NCI-H82 (cell line): ENCODE results near the gene NAA10.
A peak's percentile ranks its signal among the peaks of the same experiment; 100 is the strongest.

Experiments
- DNase-seq: peaks from one replicate; lab custom pipeline; 2025; lab: John Stamatoyannopoulos, UW

Gene NAA10

GRCh38 chrX:153948002-153948466, 13.2 kb upstream of the NAA10 start:
- no peak for DNase-seq

- peak; percentile 91 for DNase-seq
Observed at GRCh38 chrX:153947009-153947769, 12.4 kb upstream of the NAA10 start.

- DNase-seq: no peak
Observed at GRCh38 chrX:153945956-153946943, 11.4 kb upstream of the NAA10 start.

GRCh38 chrX:153944800-153945150, 9.9 kb upstream of the NAA10 start:
- DNase-seq: no peak

GRCh38 chrX:153944140-153944799, 9.4 kb upstream of the NAA10 start, which contains the start of gene RENBP:
Gene RENBP (minus strand): TSS chrX:153944643. CDS start chrX:153944610, 33 bp downstream.
- DNase-seq: peak; percentile 73

GRCh38 chrX:153941336-153942252, 6.8 kb upstream of the NAA10 start:
- DNase-seq: no peak

GRCh38 chrX:153939573-153939972, 4.7 kb upstream of the NAA10 start:
- no peak for DNase-seq

GRCh38 chrX:153938226-153938786, 3.5 kb upstream of the NAA10 start:
- DNase-seq: no peak

GRCh38 chrX:153937056-153937455, 2.2 kb upstream of the NAA10 start:
- no peak for DNase-seq

- DNase-seq: no peak
Observed at GRCh38 chrX:153935326-153935851, 552 bp upstream of the NAA10 start.

GRCh38 chrX:153934148-153934761, 582 bp downstream of the NAA10 start:
- DNase-seq: no peak

GRCh38 chrX:153933748-153934147, 1.1 kb downstream of the NAA10 start:
- DNase-seq: no peak

- no peak for DNase-seq
Observed at GRCh38 chrX:153932220-153932915, 2.5 kb downstream of the NAA10 start.

GRCh38 chrX:153931748-153932147, 3.1 kb downstream of the NAA10 start:
- DNase-seq: no peak

- DNase-seq: no peak
Observed at GRCh38 chrX:153931151-153931550, 3.7 kb downstream of the NAA10 start.

- no peak for DNase-seq
Observed at GRCh38 chrX:153930011-153930910, 4.6 kb downstream of the NAA10 start.

GRCh38 chrX:153929576-153929975, 5.3 kb downstream of the NAA10 start:
- no peak for DNase-seq

GRCh38 chrX:153928846-153929245, 6.0 kb downstream of the NAA10 start:
- no peak for DNase-seq
